Breast epithelium (tissue), 3 donors: ENCODE results near the gene MARK3.

Experiments used
- POLR2A ChIP-seq: fragments of 450-650 bp; IDR thresholded peaks from one replicate; pipeline ENCODE4 v1.6.1; 2016; ENCODE audit warnings: antibody characterized with exemption, mild to moderate bottlenecking, moderate library complexity
- POLR2AphosphoS5 ChIP-seq, 3 donors: sonication (generic); formaldehyde crosslinking; IDR thresholded peaks; one replicate each; pipeline ENCODE4 v1.6.1; 2017; ENCODE audit warnings: antibody characterized with exemption in 3 of 3
- TF ChIP-seq, protein P1 (sequence below), 3 donors: fragments of 450-650 bp; IDR thresholded peaks; one replicate each; pipeline ENCODE4 v1.5.1; 2016 to 2017; ENCODE audit warnings: antibody characterized with exemption in 3 of 3, mild to moderate bottlenecking in 3 of 3, moderate library complexity in 3 of 3

DNA sequence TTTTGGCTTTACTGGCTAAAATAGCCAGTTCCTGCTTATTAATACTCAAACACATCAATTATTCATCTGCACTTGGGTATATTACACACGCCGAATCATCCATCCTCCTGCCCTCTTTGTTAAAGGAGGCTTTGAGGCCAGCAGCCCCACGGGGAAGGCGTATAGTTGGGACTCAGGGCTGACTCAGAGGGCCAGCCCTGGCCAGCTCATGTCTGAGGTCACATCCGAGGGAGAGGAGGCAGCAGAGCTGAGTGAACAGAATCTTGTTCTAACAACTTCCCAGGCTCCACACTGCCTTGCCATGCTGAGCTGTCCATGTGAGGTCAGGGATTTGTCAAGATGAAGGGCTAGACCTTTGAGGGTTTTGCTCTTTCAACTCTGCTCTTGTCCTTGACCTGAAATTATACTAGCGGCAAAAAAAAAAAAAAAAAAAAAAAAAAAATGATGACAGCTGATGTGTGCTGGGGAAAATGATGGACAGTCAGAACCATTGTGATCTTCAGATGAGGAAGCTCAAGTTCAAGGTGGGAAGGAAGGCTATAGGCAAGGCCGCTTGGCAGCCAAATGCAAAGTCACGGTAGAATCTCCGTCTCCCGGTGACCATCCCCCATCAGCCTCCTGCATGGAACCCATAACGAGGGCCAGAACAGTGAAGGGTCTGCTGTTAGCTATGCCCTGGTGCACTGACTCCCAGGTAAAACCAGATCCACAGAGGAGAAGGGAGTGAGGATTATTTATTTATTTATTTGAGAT is 12.5 kb upstream of the MARK3 start:
- TF ChIP-seq, protein P1, sequence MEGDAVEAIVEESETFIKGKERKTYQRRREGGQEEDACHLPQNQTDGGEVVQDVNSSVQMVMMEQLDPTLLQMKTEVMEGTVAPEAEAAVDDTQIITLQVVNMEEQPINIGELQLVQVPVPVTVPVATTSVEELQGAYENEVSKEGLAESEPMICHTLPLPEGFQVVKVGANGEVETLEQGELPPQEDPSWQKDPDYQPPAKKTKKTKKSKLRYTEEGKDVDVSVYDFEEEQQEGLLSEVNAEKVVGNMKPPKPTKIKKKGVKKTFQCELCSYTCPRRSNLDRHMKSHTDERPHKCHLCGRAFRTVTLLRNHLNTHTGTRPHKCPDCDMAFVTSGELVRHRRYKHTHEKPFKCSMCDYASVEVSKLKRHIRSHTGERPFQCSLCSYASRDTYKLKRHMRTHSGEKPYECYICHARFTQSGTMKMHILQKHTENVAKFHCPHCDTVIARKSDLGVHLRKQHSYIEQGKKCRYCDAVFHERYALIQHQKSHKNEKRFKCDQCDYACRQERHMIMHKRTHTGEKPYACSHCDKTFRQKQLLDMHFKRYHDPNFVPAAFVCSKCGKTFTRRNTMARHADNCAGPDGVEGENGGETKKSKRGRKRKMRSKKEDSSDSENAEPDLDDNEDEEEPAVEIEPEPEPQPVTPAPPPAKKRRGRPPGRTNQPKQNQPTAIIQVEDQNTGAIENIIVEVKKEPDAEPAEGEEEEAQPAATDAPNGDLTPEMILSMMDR (IDR thresholded peaks at IDR 0.05), result no peak
- no peak for TF ChIP-seq POLR2A
- TF ChIP-seq POLR2AphosphoS5 (IDR thresholded peaks at IDR 0.05), result no peak
